Inflammatory macrophage treated with lipopolysaccharide for 1 hour (primary cell): ENCODE results near the gene UNC13D.
"Not testable (repeated sequence)": the region's sequence is repeated elsewhere in the genome, so short reads cannot be mapped to it uniquely, and the experiment has no call there.

Experiments
- DNase-seq, 2 donors: peaks; one replicate each; pipeline ENCODE4 v3.0.0-alpha.2; 2020 to 2022

UNC13D gene

GRCh38 chr17:75819116-75819515, 25.1 kb downstream of the UNC13D start:
- no peak for DNase-seq

- DNase-seq, result no peak
Observed at GRCh38 chr17:75818326-75818885, 25.8 kb downstream of the UNC13D start.

DNA sequence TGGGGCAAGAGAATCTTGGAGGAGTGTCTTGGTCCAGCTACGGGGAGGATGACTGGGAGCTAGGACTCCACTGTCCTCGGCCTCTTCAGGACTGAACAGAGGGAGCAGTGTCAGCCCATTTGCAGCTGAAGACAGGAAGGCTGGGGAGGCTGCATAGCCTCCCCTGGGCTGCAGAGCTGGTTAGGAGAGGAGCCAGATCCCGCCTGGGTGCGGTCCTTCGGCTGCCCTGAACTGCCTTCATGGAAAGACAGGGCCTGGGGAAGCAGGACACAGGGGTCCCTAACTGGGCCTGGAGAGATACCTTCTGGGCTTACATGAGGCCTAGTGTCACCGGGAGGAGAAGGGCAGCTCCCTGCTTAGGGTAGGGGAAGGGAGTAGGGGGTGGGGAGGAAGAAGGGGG, 26.6 kb downstream of the UNC13D start:
- no peak for DNase-seq

- no peak for DNase-seq
Observed at GRCh38 chr17:75816693-75817092, 27.5 kb downstream of the UNC13D start.

DNA sequence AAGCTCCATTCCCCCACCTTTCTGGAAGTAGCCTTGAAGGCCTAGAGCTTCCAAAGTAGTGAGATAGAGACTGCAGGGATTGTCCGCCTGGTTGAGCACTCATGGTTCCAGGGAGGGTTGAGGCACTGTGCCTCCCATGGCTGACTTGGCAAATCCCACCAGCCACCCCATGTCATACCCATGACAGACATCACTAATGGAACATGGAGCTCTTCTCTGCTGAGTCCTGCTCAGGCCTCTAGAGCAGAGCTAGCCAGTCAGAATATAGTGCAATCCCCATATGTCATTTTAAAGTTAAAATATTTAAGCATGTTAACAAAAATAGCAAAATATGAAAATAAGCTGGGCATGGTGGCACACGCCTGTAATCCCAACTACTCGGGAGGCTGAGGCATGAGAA, 28.8 kb downstream of the UNC13D start:
- DNase-seq, result no peak

GRCh38 chr17:75814900-75815373, 29.3 kb downstream of the UNC13D start:
- DNase-seq, result no peak

GRCh38 chr17:75814021-75814395, 30.2 kb downstream of the UNC13D start:
- DNase-seq, result no peak

DNA sequence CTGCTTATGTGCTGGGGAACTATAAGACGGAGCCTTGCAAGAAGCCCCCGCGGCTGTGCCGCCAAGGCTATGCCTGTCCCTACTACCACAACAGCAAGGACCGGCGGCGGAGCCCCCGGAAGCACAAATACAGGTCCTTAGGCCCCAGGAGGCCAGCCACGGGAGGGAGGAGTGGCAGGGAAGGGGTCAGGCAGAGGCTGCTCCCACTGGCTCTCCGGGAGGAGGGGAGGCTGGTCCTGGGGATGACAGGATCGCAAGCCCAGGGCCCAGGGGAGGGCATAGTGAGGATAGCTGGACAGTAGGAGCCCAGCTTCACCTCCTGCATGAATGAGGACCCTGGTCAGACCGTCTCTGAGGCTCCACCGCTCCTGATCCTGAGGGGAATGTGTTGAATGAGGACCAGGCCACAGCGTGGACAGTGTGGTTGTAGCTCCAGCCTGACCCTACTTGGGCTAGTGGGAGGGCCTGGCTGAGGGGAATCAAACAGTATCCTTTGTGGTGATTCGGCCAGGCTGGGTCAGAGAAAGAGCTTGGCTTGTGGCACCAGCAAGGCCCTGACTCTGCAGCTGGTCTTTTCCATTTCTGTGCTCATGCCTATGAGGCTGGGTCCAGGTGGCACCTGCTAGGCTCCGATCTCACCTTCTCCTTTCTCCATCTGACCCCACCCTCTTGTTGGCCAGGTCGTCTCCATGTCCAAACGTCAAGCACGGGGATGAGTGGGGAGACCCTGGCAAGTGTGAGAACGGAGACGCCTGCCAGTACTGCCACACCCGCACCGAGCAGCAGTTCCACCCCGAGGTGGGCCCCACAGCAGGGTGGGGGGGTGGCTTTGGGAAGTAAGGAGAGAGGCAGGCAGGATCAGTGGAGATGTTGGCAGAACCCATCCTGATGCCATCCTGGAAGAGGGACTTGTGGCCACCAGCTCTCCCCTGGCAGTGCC, 30.9 kb downstream of the UNC13D start:
- DNase-seq, result no peak

GRCh38 chr17:75812096-75813013, 31.8 kb downstream of the UNC13D start:
- no peak for DNase-seq

DNA sequence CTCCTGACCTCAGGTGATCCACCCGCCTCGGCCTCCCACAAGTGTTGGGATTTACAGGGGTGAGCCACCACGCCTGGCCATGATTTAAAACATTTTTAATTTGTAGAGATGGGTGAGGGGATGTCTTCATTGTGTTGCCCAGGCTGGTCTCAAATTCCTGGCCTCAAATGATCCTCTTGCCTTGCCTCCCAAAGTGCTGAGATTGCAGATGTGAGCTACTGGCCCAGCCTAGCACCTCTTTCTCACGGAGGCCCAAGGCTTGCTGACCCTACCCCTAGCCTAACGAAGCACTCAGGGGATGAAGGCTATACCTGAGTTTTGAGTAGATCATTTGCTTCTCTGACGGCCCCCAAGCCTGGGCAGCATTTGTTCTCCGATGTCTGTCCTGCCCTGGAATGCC, 33.0 kb downstream of the UNC13D start:
- DNase-seq, result no peak

DNA sequence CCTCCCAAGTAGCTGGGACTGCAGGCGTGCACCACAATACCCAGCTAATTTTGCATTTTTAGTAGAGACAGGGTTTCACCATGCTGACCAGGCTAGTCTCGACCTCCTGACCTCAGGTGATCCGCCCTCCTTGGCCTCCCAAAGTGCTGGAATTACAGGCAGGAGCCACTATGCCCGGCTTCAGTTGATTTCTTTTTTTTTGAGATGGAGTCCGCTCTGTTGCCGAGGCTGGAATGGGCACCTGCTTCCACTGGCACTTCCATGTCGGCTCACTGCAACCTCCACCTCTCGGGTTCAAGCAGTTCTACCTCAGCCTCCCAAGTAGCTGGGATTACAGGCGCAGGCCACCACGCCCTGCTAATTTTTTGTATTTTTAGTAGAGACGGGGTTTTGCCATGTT, 33.4 kb downstream of the UNC13D start:
- not testable (repeated sequence) for DNase-seq

DNA sequence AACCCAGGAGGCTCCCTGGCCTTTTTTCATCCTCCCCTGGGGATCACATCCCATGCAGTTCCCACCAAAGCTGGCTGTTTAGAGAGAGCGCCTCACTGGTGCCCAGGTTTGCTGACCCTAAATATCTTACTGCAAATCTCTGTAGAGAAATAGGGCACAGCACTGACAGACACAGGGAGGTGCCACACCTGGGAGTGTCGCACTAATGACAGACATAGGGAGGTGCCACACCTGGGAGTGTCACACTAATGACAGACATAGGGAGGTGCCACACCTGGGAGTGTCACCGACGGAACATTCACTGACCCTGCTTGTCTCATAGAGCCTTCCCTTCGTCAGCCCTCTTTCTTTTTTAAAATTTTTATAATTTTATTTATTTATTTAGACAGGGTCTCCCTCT, 34.0 kb downstream of the UNC13D start:
- no peak for DNase-seq

GRCh38 chr17:75809631-75810111, 34.5 kb downstream of the UNC13D start:
- DNase-seq, result no peak

- DNase-seq, result peak in 1 of 2 donors; percentile 19
Observed at GRCh38 chr17:75808905-75809621, 35.1 kb downstream of the UNC13D start.

DNA sequence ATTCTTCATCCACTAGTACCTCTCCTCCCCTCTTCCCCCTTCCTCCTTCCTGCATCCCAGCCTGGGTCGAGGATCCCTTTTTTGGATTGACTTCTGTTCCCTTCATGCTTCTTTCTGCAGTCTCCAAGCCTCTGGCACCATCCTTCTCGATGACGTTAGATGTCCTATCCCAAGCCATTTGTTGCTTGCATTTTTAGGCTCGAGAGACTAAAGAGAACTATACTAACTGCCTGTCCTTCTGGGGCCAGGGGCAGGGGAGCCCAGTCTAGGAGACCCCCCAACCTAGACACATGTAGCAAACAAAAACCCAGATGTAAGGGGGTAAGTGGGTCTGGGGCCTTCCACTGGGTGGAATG, 35.7 kb downstream of the UNC13D start:
- no peak for DNase-seq

- no peak for DNase-seq
Observed at GRCh38 chr17:75807861-75808260, 36.3 kb downstream of the UNC13D start.

- DNase-seq, result no peak
Observed at GRCh38 chr17:75806822-75807500, 37.2 kb downstream of the UNC13D start.

DNA sequence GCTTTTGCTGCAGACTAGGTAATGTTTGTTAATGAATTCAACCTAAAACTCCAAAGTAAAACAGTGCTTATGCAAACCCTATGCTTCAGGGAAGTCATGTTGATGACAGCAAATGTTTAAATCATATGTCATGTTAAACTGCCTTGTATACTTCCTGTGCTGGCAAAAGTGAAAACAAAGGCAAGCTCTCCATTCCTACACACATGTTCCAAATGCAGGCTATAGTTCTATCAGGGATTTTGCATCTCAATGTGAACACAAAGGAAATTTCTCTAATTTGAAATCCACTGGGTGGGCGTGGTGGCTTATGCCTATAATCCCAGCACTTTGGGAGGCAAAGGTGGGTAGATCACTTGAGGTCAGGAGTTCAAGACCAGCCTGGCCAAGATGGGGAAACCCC, 40.3 kb downstream of the UNC13D start:
- DNase-seq, result no peak

DNA sequence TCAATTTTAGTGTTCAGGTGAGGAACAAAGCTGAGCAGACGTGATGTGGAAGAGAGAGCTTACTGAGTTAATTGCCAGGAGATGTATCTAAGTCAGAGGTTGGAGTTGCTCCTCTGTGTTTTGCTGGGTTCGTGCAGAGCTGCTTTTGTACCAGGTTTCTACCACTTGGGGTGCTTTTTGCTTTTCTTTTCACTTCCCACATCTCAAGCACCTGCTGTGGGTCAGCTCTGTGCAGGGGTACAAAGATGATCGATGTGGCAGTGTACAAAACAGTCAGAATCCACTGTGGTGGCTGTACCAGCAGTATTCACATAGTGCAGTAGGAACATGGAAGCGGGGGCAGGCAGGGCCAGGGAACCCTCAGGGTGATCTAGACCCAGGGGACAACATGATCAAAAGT, 44.8 kb downstream of the UNC13D start:
- DNase-seq, result no peak

GRCh38 chr17:75795820-75796607, 48.2 kb downstream of the UNC13D start:
- DNase-seq, result no peak

DNA sequence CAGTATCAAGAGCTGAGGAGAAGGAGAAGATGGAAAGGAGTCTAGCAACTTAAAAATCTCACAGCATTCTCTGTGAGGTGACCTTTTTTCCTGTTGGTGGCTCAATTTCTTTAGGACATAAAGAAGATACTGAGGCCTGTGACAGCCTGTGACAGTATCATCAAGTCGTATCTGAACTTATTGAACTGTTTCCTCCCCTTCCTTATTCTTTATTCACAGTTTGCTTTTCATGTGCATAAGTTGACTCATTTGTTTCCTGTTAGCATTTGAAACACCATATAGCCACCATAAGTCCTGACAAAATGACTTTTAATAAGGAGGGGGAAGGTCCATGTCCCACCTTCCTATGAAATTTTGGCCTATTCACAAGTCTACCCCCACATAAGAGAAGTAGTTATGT, 50.7 kb downstream of the UNC13D start:
- no peak for DNase-seq
